Fibroblast of peridontal ligament (primary cell): Measurements from ENCODE around the gene TRDN.
"Not testable (repeated sequence)": the region's sequence is repeated elsewhere in the genome, so short reads cannot be mapped to it uniquely, and the experiment has no call there.

ENCODE experiments used
- DNase-seq: peaks from one replicate; pipeline ENCODE4 v3.0.0-alpha.2; 2010; ENCODE audit errors: extremely low read depth

TRDN gene

GRCh38 chr6:123503619-123504018, 133.1 kb downstream of the TRDN start:
- DNase-seq = no peak

GRCh38 chr6:123497025-123497424, 139.7 kb downstream of the TRDN start:
- no peak for DNase-seq

GRCh38 chr6:123489589-123489988, 147.2 kb downstream of the TRDN start:
- DNase-seq = no peak

- DNase-seq = no peak
Observed at GRCh38 chr6:123480986-123481385, 155.8 kb downstream of the TRDN start.

- not testable (repeated sequence) for DNase-seq
Observed at GRCh38 chr6:123472025-123472702, 164.6 kb downstream of the TRDN start.

- no peak for DNase-seq
Observed at GRCh38 chr6:123467392-123467791, 169.4 kb downstream of the TRDN start.

- no peak for DNase-seq
Observed at GRCh38 chr6:123462152-123462551, 174.6 kb downstream of the TRDN start.

- DNase-seq = no peak
Observed at GRCh38 chr6:123458218-123458617, 178.5 kb downstream of the TRDN start.

- no peak for DNase-seq
Observed at GRCh38 chr6:123456836-123457235, 179.9 kb downstream of the TRDN start.

- DNase-seq = no peak
Observed at GRCh38 chr6:123454448-123454847, 182.3 kb downstream of the TRDN start.

- not testable (repeated sequence) for DNase-seq
Observed at GRCh38 chr6:123453071-123453470, 183.7 kb downstream of the TRDN start.

GRCh38 chr6:123448306-123448884, 188.4 kb downstream of the TRDN start:
- DNase-seq = no peak

GRCh38 chr6:123447315-123447937, 189.3 kb downstream of the TRDN start:
- DNase-seq = no peak

- DNase-seq = no peak
Observed at GRCh38 chr6:123439371-123439770, 197.4 kb downstream of the TRDN start.

GRCh38 chr6:123434186-123434585, 202.6 kb downstream of the TRDN start:
- peak; percentile 6 for DNase-seq

GRCh38 chr6:123430970-123431369, 205.8 kb downstream of the TRDN start:
- DNase-seq = no peak

- DNase-seq = no peak
Observed at GRCh38 chr6:123427008-123427407, 209.7 kb downstream of the TRDN start.

GRCh38 chr6:123423130-123423529, 213.6 kb downstream of the TRDN start:
- DNase-seq = no peak

GRCh38 chr6:123420512-123420911, 216.2 kb downstream of the TRDN start:
- no peak for DNase-seq

- DNase-seq = no peak
Observed at GRCh38 chr6:123418071-123418470, 218.7 kb downstream of the TRDN start.

GRCh38 chr6:123417535-123417934, 219.2 kb downstream of the TRDN start:
- no peak for DNase-seq

- peak; percentile 71 for DNase-seq
Observed at GRCh38 chr6:123415844-123416468, 220.8 kb downstream of the TRDN start.

- DNase-seq = no peak
Observed at GRCh38 chr6:123404975-123405374, 231.8 kb downstream of the TRDN start.
